Activated naive CD8-positive, alpha-beta T cell treated with anti-CD3 and anti-CD28 coated beads, Interleukin-2, amount 10 ng/mL, durations not matched to agents 7 days and 5 days (primary cell): Measurements from ENCODE around the gene INPP5K. TPM values are rescaled to one million over a fixed set of nuclear protein-coding genes. Genes with fewer than 3 reads are reported as not detected.
"Not testable (repeated sequence)": the region's sequence is repeated elsewhere in the genome, so short reads cannot be mapped to it uniquely, and the experiment has no call there.

Experiments
- ATAC-seq: fragments of 150-1000 bp; cut with Tn5 transposase; one replicate; pipeline ENCODE4 v1.10.0; 2021; ENCODE audit warnings: low read depth, moderate library complexity
- POLR2A ChIA-PET: fragments of 350-600 bp; sonication (Branson Sonifier 250); formaldehyde crosslinking; loops from one replicate; lab custom pipeline; 2021; ENCODE audit warnings: antibody characterized with exemption; lab: Charles Lee
- DNase-seq: peaks from one replicate; pipeline ENCODE4 v3.0.0; 2021
- H3K27ac Mint-ChIP-seq: one replicate; pipeline ENCODE4 v1.8.0; 2022; ENCODE audit warnings: mild to moderate bottlenecking, mixed read lengths
- H3K27me3 Mint-ChIP-seq: one replicate; pipeline ENCODE4 v1.8.0; 2022; ENCODE audit warnings: mild to moderate bottlenecking, moderate library complexity, mixed read lengths
- H3K36me3 Mint-ChIP-seq: one replicate; pipeline ENCODE4 v1.8.0; 2021; ENCODE audit warnings: mild to moderate bottlenecking, mixed read lengths
- H3K4me1 Mint-ChIP-seq: one replicate; pipeline ENCODE4 v1.8.0; 2021; ENCODE audit warnings: mixed read lengths
- H3K4me3 Mint-ChIP-seq: one replicate; pipeline ENCODE4 v1.8.0; 2022; ENCODE audit warnings: mild to moderate bottlenecking, moderate library complexity, mixed read lengths
- H3K9me3 Mint-ChIP-seq: one replicate; pipeline ENCODE4 v1.8.0; 2021; ENCODE audit warnings: mixed read lengths
- total RNA-seq, 2 experiments: library from RNA; stranded (reverse); gene quantifications; one replicate each; pipeline ENCODE4 v1.2.3, GENCODE V29; 2021

The INPP5K gene
- 10 to 100 TPM; 56.7 to 58.7 TPM for total RNA-seq

- H3K36me3 Mint-ChIP-seq, result peaks cover 9% of the 10 kb centered on the region
- H3K4me1 Mint-ChIP-seq, result peaks cover 24% of the 10 kb centered on the region
- DNase-seq (peak; percentile 98), ATAC-seq (peak; percentile 96)
- H3K27ac Mint-ChIP-seq, result peak within 1 kb of the TSS; percentile 85
- H3K9me3 Mint-ChIP-seq, result no peaks in the 10 kb centered on the region
- POLR2A ChIA-PET, result interaction anchor here (0.5 to 2.7 kb wide), 21 partner anchors 10 to 260 kb away, joined by 3 to 22 read pairs (median 4); partner anchors contain the start of genes CRK, MYO1C, PITPNA and YWHAE
- peak within 1 kb of the TSS; percentile 89 for H3K4me3 Mint-ChIP-seq
- no peaks in the 10 kb centered on the region for H3K27me3 Mint-ChIP-seq
Observed at GRCh38 chr17:1516388-1517161, at the start of gene INPP5K. Gene INPP5K, minus strand, starts transcription at chr17:1516612. Its CDS starts 113 bp downstream, at chr17:1516499.

DNA sequence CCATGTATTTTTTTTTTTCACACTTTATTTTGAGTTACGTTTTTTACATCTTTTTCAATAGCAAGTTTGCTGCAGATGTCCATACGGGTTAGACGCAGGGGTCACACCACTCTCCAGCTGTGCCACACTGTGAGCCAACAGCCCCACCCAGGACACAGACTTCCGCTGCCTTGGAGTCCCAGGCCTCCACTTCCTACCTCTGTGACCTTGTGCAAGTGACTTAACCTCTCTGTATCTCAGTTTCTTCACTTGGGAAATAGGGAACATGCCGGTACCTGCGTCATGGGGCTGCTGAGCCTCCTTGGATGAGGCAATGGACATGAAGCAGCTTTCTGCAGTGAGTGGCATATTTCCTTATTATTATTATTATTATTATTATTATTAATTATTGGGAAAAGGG is 49.5 kb upstream of the INPP5K start:
- ATAC-seq, result no peak
- H3K27ac Mint-ChIP-seq, result peak overlapping the region; percentile 48
- DNase-seq, result no peak
- H3K4me3 Mint-ChIP-seq, result no peak overlapping the region
- H3K27me3 Mint-ChIP-seq, result peaks cover 3% of the 10 kb centered on the region
- peaks cover 4% of the 10 kb centered on the region for H3K36me3 Mint-ChIP-seq
- POLR2A ChIA-PET, result interaction anchor here (1.0 kb wide), 1 partner anchor 166 kb away, joined by 3 read pairs; the partner anchor contains the start of gene YWHAE
- no peaks in the 10 kb centered on the region for H3K9me3 Mint-ChIP-seq
- peaks cover 28% of the 10 kb centered on the region for H3K4me1 Mint-ChIP-seq

GRCh38 chr17:1563786-1564613 is 47.6 kb upstream of the INPP5K start:
- peaks cover 34% of the 10 kb centered on the region for H3K4me1 Mint-ChIP-seq
- ATAC-seq (no peak), DNase-seq (no peak)
- no peaks in the 10 kb centered on the region for H3K9me3 Mint-ChIP-seq
- H3K27ac Mint-ChIP-seq, result no peak overlapping the region
- peak overlapping the region; percentile 57 for H3K4me3 Mint-ChIP-seq
- H3K27me3 Mint-ChIP-seq, result peaks cover 3% of the 10 kb centered on the region
- H3K36me3 Mint-ChIP-seq, result peaks cover 4% of the 10 kb centered on the region
- POLR2A ChIA-PET, result no interaction called here

- ATAC-seq, H3K27me3 Mint-ChIP-seq, POLR2A ChIA-PET, DNase-seq, H3K27ac Mint-ChIP-seq, H3K36me3 Mint-ChIP-seq, H3K9me3 Mint-ChIP-seq: not testable (repeated sequence)
- H3K4me3 Mint-ChIP-seq, result peak overlapping the region; percentile 60
- H3K4me1 Mint-ChIP-seq, result peaks cover 34% of the 10 kb centered on the region
Observed at GRCh38 chr17:1563471-1563785, 47.0 kb upstream of the INPP5K start.

DNA sequence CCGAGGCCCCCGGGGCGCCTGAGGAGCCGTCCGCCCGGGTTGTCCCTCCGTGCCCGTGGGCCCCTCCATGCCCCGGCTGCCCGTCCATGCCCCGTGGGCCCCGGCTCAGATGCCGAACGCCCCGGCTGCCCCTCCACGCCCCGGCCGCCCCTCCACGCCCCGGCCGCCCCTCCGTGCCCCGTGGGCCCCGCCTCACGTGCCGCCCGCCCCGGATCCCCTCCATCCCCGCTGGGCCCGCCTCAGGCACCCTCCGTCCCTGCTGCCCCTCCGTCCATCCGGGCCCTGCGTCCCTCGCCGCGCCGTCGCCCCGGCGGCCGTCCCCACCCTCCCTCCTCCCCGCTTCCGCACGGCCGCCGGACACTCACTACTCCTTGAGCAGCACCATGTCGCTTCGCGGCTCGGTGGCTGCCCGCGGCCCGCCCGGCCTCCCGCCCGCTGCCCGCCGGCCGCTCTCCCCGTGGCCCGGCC is 45.8 kb upstream of the INPP5K start:
- Mint-ChIP-seq H3K36me3 (peaks cover 6% of the 10 kb centered on the region), H3K4me3 (peak overlapping the region; percentile 87), H3K4me1 (peaks cover 31% of the 10 kb centered on the region), H3K27me3 (peaks cover 3% of the 10 kb centered on the region), H3K9me3 (no peaks in the 10 kb centered on the region), H3K27ac (no peak overlapping the region)
- ATAC-seq, result peak; percentile 40
- POLR2A ChIA-PET, result interaction anchor here (0.7 to 1.1 kb wide), 5 partner anchors 15 to 269 kb away, joined by 3 to 4 read pairs (median 3); partner anchors contain the start of gene INPP5K
- no peak for DNase-seq

DNA sequence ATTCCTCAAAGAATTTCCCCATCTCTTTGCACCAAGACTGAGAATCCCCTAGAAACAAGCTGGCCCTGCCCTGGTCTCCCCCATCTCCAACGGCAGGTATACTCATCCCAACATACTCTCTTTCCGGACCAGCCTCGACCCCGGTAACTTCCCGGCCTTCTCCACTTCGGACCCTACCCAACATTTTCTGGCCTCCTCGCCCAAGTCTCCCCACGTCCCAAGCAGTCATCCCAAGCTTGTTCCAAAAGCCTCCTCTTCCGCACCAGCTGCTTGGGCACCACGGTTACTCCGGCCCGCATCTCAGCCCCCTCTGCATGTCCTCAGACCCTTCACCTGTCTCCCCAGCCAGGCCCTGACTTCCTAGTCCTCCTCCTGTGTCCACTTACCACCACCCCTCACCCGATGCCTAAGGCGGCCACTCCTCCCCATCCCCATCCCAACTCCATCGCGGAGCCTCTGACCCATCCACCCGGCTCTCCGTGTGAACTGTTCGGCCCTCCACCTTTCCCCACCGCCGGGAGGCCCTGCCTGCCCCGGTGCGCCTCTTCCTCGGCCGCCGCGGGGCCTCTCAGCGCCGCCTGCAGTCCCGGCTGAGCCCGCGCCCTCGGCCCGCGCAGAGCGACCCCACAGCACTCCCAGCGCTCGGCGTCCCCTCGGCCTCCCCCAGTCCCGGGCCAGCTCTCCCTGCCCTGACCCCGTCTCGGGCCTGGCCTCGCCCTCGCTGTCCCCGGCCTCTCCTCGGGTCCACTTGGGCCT is 45.2 kb upstream of the INPP5K start:
- POLR2A ChIA-PET, result interaction anchor here (1.0 to 1.3 kb wide), 3 partner anchors 11 to 69 kb away, joined by 3 to 4 read pairs (median 4); partner anchors contain the start of gene MYO1C
- ATAC-seq, result peak; percentile 38
- peaks cover 29% of the 10 kb centered on the region for H3K4me1 Mint-ChIP-seq
- no peaks in the 10 kb centered on the region for H3K9me3 Mint-ChIP-seq
- H3K4me3 Mint-ChIP-seq, result peak overlapping the region; percentile 87
- peaks cover 3% of the 10 kb centered on the region for H3K27me3 Mint-ChIP-seq
- peak overlapping the region; percentile 61 for H3K27ac Mint-ChIP-seq
- peaks cover 6% of the 10 kb centered on the region for H3K36me3 Mint-ChIP-seq
- peak; percentile 73 for DNase-seq

DNA sequence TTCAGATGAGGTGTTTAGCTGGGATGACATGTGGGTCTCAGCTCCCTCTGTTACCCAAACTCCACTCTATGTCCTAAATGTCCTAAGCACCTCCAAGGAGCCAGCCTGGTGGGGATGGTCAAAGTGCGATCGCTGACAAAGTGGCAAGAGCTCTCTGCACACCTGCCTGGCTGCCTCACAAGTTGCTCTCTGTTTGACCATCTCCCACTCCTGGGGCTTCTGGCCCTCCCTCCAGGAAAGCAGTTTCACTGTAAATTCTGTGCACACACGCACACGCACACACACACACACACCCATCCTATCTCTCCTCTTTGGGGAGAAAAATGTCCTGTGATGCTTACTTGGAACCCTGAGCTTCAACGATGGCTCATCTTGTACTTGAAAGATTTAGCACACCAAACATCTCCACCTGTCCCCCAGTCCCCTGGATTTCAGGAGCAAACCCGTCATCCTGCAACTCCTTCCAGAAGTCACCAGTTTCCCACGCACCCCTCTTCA is 44.5 kb upstream of the INPP5K start:
- no peaks in the 10 kb centered on the region for H3K9me3 Mint-ChIP-seq
- POLR2A ChIA-PET, result interaction anchor here (1.0 to 1.3 kb wide), 3 partner anchors 11 to 68 kb away, joined by 3 to 4 read pairs (median 4); partner anchors contain the start of gene MYO1C
- H3K36me3 Mint-ChIP-seq, result peaks cover 6% of the 10 kb centered on the region
- peak overlapping the region; percentile 87 for H3K4me3 Mint-ChIP-seq
- peak overlapping the region; percentile 61 for H3K27ac Mint-ChIP-seq
- DNase-seq, result no peak
- H3K27me3 Mint-ChIP-seq, result peaks cover 3% of the 10 kb centered on the region
- H3K4me1 Mint-ChIP-seq, result peaks cover 31% of the 10 kb centered on the region
- no peak for ATAC-seq

DNA sequence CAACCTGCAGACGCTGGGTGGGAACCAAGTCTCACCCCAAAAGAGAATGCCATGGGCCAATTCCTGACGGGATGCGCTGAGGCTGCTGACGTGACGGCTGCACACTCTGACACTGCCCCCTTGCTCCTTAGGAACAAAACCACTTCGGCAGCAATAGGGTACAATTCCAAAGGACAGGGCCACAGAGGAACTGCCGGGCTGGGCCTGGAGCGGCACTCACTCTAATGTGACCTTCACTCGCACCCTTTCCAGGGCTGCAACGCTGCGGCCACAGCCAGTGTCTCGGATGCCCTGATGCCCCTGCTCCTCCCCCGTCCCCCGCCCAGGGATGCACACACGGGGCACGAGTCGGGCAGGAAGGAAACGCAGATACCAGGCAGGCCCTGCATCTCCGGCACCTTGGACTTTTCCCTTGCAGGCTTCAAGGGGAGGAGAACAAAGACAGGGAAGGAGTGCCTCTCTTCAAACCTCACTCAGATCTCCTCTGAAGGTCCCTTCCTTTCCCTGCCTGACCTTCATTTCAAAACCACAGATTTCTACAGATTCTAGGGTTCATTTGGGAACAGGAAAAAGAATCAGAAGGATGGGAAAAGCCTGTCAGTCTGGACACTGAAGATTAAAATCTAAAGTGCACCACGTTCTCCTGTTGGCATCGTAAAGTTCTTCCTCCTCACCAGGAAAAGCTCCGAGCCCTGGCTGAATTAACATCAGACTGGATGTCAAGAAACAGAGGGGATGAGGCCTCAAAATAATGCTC is 43.9 kb upstream of the INPP5K start:
- Mint-ChIP-seq H3K27ac (no peak overlapping the region), H3K9me3 (no peaks in the 10 kb centered on the region), H3K36me3 (peaks cover 6% of the 10 kb centered on the region), H3K4me1 (peaks cover 29% of the 10 kb centered on the region), H3K4me3 (no peak overlapping the region), H3K27me3 (peaks cover 3% of the 10 kb centered on the region)
- POLR2A ChIA-PET, result interaction anchor here (1.0 to 1.3 kb wide), 3 partner anchors 10 to 67 kb away, joined by 3 to 4 read pairs (median 4); partner anchors contain the start of gene MYO1C
- no peak for ATAC-seq
- no peak for DNase-seq

GRCh38 chr17:1559047-1560043 is 42.9 kb upstream of the INPP5K start:
- ATAC-seq, result no peak
- Mint-ChIP-seq H3K36me3 (peaks cover 6% of the 10 kb centered on the region), H3K4me1 (peaks cover 29% of the 10 kb centered on the region), H3K27me3 (peaks cover 3% of the 10 kb centered on the region), H3K27ac (no peak overlapping the region), H3K9me3 (no peaks in the 10 kb centered on the region), H3K4me3 (no peak overlapping the region)
- POLR2A ChIA-PET, result no interaction called here
- no peak for DNase-seq

DNA sequence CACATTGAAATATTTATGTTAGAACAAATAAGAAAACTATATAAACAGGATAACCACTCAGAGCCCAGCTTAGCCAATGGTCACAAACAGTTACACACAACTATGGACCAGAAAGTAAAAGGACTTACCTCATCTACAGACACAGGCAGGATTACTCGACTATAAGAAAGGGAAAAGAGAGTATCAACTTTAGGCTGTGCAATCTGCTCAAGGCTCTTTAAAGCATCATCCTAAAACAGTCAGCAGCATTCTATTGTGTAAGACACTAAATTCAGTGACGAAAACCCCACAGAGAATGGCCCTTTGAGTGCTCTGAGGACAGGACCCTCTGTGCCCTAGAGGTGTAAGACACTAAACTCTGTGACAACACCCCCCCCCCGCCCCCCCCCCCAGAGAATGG is 42.0 kb upstream of the INPP5K start:
- Mint-ChIP-seq H3K9me3 (no peaks in the 10 kb centered on the region), H3K27me3 (peaks cover 3% of the 10 kb centered on the region), H3K4me1 (peaks cover 22% of the 10 kb centered on the region), H3K36me3 (peaks cover 6% of the 10 kb centered on the region), H3K4me3 (no peak overlapping the region), H3K27ac (no peak overlapping the region)
- DNase-seq (no peak), ATAC-seq (no peak)
- POLR2A ChIA-PET, result no interaction called here
